GM23338 (cell line): ENCODE results near the gene LMNA. TPM values are rescaled to one million over a fixed set of nuclear protein-coding genes. Genes with fewer than 3 reads are reported as not detected.

Experiments
- ATAC-seq: fragments of 200-7000 bp; cut with Tn5 transposase; 3 replicates; pipeline ENCODE4 v1.9.1; 2020
- DNase-seq: peaks from one replicate; pipeline ENCODE4 v3.0.0-alpha.2; 2015; ENCODE audit warnings: low spot score
- H2AFZ ChIP-seq: fragments of 200-600 bp; sonication (generic); 2 replicates; pipeline ENCODE4 v1.8.0; 2016; ENCODE audit warnings: antibody characterized with exemption, mild to moderate bottlenecking, moderate library complexity
- H3F3A ChIP-seq: fragments of 200-600 bp; sonication (generic); replicated peaks from 2 replicates; pipeline ENCODE4 v1.8.0; 2017; ENCODE audit warnings: antibody characterized with exemption, mixed run types, low read depth
- H3K27ac ChIP-seq: fragments of 200-600 bp; sonication (generic); 2 replicates; pipeline ENCODE4 v1.6.1; 2016; ENCODE audit warnings: low read depth
- H3K27me3 ChIP-seq: fragments of 200-600 bp; sonication (generic); 2 replicates; pipeline ENCODE4 v1.8.0; 2016; ENCODE audit warnings: mild to moderate bottlenecking, mixed run types, moderate library complexity; ENCODE audit not compliant: insufficient read depth
- H3K36me3 ChIP-seq: fragments of 200-600 bp; sonication (generic); 2 replicates; pipeline ENCODE4 v1.8.0; 2016; ENCODE audit warnings: mild to moderate bottlenecking; ENCODE audit not compliant: insufficient read depth
- H3K4me1 ChIP-seq: fragments of 200-600 bp; sonication (generic); 2 replicates; pipeline ENCODE4 v1.8.0; 2016; ENCODE audit warnings: mild to moderate bottlenecking, moderate library complexity; ENCODE audit not compliant: insufficient read depth
- H3K4me2 ChIP-seq: fragments of 200-600 bp; sonication (generic); 2 replicates; pipeline ENCODE4 v1.7.1; 2017; ENCODE audit warnings: mixed run types
- H3K4me3 ChIP-seq: fragments of 200-600 bp; sonication (generic); 2 replicates; pipeline ENCODE4 v1.6.1; 2016; ENCODE audit warnings: mixed run types
- H3K79me2 ChIP-seq: fragments of 200-600 bp; sonication (generic); replicated peaks from 2 replicates; pipeline ENCODE4 v1.8.0; 2017; ENCODE audit warnings: mild to moderate bottlenecking; ENCODE audit not compliant: insufficient read depth
- H3K9me2 ChIP-seq: fragments of 200-600 bp; sonication (generic); 2 replicates; pipeline ENCODE4 v1.8.0; 2017; ENCODE audit not compliant: insufficient read depth
- H4K20me1 ChIP-seq: fragments of 200-600 bp; sonication (generic); replicated peaks from 2 replicates; pipeline ENCODE4 v1.8.0; 2017; ENCODE audit warnings: mild to moderate bottlenecking; ENCODE audit not compliant: insufficient read depth
- H3K27ac Mint-ChIP-seq: 2 replicates; pipeline ENCODE4 v1.8.0; 2020; ENCODE audit warnings: inconsistent platforms, mild to moderate bottlenecking, moderate library complexity, mixed read lengths
- H3K27me3 Mint-ChIP-seq: 3 replicates; pipeline ENCODE4 v1.8.0; 2022; ENCODE audit warnings: low read depth, mild to moderate bottlenecking, moderate library complexity, mixed read lengths, inconsistent platforms; ENCODE audit not compliant: insufficient read depth, poor library complexity
- H3K36me3 Mint-ChIP-seq: 3 replicates; pipeline ENCODE4 v1.8.0; 2021; ENCODE audit warnings: low read depth, mild to moderate bottlenecking, inconsistent platforms, moderate library complexity, mixed read lengths
- H3K4me1 Mint-ChIP-seq: 3 replicates; pipeline ENCODE4 v1.8.0; 2020; ENCODE audit warnings: mild to moderate bottlenecking, inconsistent platforms, mixed read lengths
- H3K4me3 Mint-ChIP-seq: 3 replicates; pipeline ENCODE4 v1.8.0; 2021; ENCODE audit warnings: moderate library complexity, mild to moderate bottlenecking, inconsistent platforms, mixed read lengths
- H3K9me3 Mint-ChIP-seq: 3 replicates; pipeline ENCODE4 v1.8.0; 2020; ENCODE audit warnings: moderate library complexity, mild to moderate bottlenecking, inconsistent platforms, mixed read lengths
- CREB1 ChIP-seq: fragments of 250-450 bp; sonication (Bioruptor Pico); IDR thresholded peaks from 2 replicates; pipeline ENCODE4 v1.5.0; 2020; ENCODE audit warnings: low read depth, mild to moderate bottlenecking, moderate library complexity
- CTCF ChIP-seq, 2 experiments: fragments of 200-600 bp in 1 of 2; sonication (generic) in 1 of 2; conservative IDR thresholded peaks; 2 replicates each; pipeline versions ENCODE4 v1.5.1 to v1.6.1; 2016 to 2017; ENCODE audit warnings: antibody characterized with exemption in 2 of 2, low read depth in 2 of 2, mild to moderate bottlenecking in 2 of 2, moderate library complexity in 1 of 2
- EZH2phosphoT487 ChIP-seq: fragments of 200-600 bp; sonication (generic); IDR thresholded peaks from one replicate; pipeline ENCODE4 v1.8.1; 2018; ENCODE audit warnings: antibody characterized with exemption; ENCODE audit not compliant: unreplicated experiment
- POLR2AphosphoS5 ChIP-seq: IDR thresholded peaks from 2 replicates; pipeline ENCODE4 v1.6.1; 2016; ENCODE audit warnings: antibody characterized with exemption, low read depth
- REST ChIP-seq: IDR thresholded peaks from one replicate; pipeline ENCODE4 v1.6.1; 2018; ENCODE audit warnings: antibody characterized with exemption; ENCODE audit not compliant: unreplicated experiment
- STAT1 ChIP-seq: IDR thresholded peaks from one replicate; pipeline ENCODE4 v1.6.1; 2016; ENCODE audit warnings: antibody characterized with exemption; ENCODE audit not compliant: unreplicated experiment
- ZNF114 ChIP-seq: fragments of 250-450 bp; sonication (Bioruptor Pico); IDR thresholded peaks from 2 replicates; pipeline ENCODE4 v1.5.0; 2020; ENCODE audit warnings: mild to moderate bottlenecking, moderate library complexity
- ZNF331 ChIP-seq: fragments of 250-450 bp; sonication (Bioruptor Pico); IDR thresholded peaks from 2 replicates; pipeline ENCODE4 v1.5.0; 2020; ENCODE audit warnings: low read depth, mild to moderate bottlenecking, moderate library complexity
- ZNF462 ChIP-seq: fragments of 250-450 bp; sonication (Bioruptor Pico); IDR thresholded peaks from 2 replicates; pipeline ENCODE4 v1.5.0; 2020; ENCODE audit warnings: mild to moderate bottlenecking, moderate library complexity
- polyA plus RNA-seq: library from polyadenylated mRNA; unstranded; fragments of >200 nt; fragmentation: Nextera tagmentation; extraction: Ambion mirVana; gene quantifications from 2 replicates; pipeline ENCODE4 v1.2.1, GENCODE V29; 2016
- total RNA-seq: library from RNA; depleted of rRNA; stranded (reverse); fragments of >200 nt; shearing (Covaris generic); gene quantifications from 2 replicates; pipeline ENCODE4 v1.2.3, GENCODE V29; 2014

LMNA gene
- total and polyA plus RNA-seq, 2 experiments from 2014 or later: 35.5 to 56.3 TPM

- H3K36me3 ChIP-seq: no peaks in the 10 kb centered on the region; the same call in 1 of the 2 replicates
- H3K4me3 Mint-ChIP-seq: no peak overlapping the region
- H3K27ac Mint-ChIP-seq: no peak overlapping the region
- peaks cover 22% of the 10 kb centered on the region for H3K36me3 Mint-ChIP-seq
- no peak for TF ChIP-seq EZH2phosphoT487
- no peak for TF ChIP-seq STAT1
- peak; percentile 55 to 69 for TF ChIP-seq CTCF (conservative IDR thresholded peaks at IDR 0.05; ENCODE audit: low read depth in 2 of 2)
- TF ChIP-seq ZNF462 (CRISPR knock-in tag): no peak
- TF ChIP-seq POLR2AphosphoS5: no peak
- TF ChIP-seq REST: no peak
- no peak for TF ChIP-seq ZNF331 (CRISPR knock-in tag)
- TF ChIP-seq ZNF114 (CRISPR knock-in tag): no peak
- TF ChIP-seq CREB1 (CRISPR knock-in tag): no peak
- H3K9me3 Mint-ChIP-seq: no peaks in the 10 kb centered on the region
- H3K27me3 ChIP-seq: no peaks in the 10 kb centered on the region
- H3K4me2 ChIP-seq: no peak overlapping the region
- no peak overlapping the region for H3K4me3 ChIP-seq
- no peaks in the 10 kb centered on the region for H3K9me2 ChIP-seq
- 0 out of 2 replicates have a peak, but pooled peaks cover 5% of the 10 kb centered on the region for H3F3A ChIP-seq
- ATAC-seq (peak; percentile 38), DNase-seq (peak; percentile 75)
- no peaks in the 10 kb centered on the region for H4K20me1 ChIP-seq
- H2AFZ ChIP-seq: no peak overlapping the region
- H3K79me2 ChIP-seq: no peaks in the 10 kb centered on the region
- peaks cover 11% of the 10 kb centered on the region for H3K4me1 Mint-ChIP-seq
- peaks cover 6% of the 10 kb centered on the region; the same call in 1 of the 2 replicates for H3K4me1 ChIP-seq
- H3K27me3 Mint-ChIP-seq: peaks cover 7% of the 10 kb centered on the region
- H3K27ac ChIP-seq: no peak overlapping the region
These were observed 22.5 kb downstream of the LMNA start for GRCh38 chr1:156136970-156137483.
